ENCODE results near the gene TMEM52.
"Not testable (repeated sequence)": the region's sequence is repeated elsewhere in the genome, so short reads cannot be mapped to it uniquely, and the experiment has no call there.

TMEM52 gene

DNA sequence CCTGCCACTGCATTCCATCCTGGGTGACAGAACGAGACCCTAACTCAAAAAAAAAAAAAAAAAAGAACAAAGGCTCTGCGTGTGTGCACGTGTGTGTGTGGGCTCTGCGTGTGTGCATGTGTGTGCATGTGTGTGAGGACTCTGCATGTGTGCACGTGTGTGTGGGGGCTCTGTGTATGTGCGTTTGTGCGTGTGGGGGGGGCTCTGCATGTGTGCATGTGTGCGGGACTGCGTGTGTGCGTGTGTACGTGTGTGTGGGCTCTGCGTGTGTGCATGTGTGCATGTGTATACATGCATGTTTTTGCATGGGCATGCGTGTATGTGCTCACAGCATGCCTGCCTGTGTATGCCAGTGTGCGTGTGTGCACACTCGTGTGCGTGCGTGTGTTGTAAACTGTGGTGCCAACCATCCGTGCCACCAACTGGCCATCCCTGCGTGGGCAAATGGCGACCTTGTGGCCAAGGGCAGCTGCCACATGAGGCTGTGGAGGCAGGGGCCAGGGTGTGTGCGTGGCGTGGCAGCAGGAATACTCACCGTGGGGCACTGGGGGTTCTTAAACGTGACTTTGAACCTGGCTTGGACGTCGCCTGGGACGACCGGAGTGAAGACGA is 26.8 kb upstream of the TMEM52 start:
- no peak for DNase-seq (ENCODE audit: low spot score)

DNA sequence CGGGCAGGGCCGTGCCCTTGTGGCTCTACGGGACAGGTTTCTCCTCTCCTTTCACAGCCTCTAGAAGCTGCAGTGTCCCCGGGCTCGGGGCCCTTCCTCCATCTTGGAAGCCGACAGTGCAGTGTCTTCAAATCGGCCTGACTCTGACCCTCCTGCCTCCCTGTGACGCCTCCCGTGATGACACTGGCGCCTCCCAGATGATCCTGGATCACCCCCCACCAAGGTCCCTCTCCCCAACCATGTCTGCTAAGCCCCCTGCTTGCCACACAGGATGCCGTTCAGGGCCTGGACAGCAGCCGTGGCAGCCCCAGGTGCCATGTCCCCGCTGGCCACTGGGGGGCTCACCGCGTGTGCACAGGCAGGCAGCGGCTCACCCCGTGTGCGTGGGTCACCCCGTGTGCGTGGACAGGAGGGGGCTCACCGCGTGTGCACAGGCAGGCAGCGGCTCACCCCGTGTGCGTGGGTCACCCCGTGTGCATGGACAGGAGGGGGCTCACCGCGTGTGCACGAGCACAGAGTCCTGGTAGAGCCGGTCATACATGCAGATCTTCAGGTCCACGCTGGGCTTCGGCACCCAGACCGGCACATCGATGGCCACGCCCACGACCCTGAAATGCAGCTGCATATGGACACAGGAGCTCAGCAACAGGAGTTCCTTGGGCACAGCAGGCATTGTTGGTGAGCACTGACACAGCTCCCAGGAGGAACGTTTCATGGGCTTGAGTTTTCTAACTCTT is 24.9 kb upstream of the TMEM52 start:
- DNase-seq (ENCODE audit: low spot score) = peak; percentile 36

DNA sequence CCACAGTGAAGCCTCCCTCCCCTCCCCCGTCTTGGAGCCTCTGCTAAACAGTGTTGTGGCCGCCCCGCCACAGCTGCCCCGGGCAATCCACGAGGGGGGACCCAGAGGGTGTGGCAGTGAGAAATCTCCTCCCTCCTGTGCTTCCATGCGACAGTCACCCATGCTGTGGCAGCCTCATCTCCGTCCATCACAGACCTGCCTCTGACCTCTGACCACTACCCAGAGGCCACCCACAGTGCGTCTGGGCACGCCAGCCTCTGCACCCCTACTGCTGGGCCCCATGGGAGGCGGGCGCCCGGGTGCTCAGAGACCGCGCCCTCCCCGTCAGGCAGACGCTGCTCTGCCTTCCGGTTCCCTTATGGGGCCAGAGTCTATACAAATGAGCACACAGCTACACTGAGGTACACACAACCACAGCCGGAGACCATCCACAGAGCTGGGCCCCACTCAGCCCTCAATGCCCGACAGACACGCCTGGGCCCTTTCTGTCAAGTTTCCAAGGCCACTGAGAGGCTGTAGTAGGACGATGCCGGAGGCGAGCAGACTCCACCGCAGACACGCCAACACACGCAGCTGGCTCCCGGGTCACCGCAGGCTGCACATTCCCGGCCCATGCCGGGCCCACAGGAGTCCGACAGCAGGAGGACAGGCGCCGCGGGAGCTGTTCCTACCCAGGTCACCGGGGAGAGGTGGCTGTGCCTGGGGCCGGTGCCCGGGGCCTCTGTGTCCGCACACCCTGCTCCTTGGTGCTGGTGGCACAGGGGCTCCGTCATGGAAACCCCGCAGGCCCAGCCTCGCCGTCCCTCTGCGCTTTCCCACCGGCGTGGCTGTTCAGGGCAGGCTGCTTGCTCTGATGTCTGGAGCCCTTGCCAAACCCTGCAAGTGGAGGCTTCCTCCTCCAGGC is 23.9 kb upstream of the TMEM52 start:
- no peak for DNase-seq (ENCODE audit: low spot score)

DNA sequence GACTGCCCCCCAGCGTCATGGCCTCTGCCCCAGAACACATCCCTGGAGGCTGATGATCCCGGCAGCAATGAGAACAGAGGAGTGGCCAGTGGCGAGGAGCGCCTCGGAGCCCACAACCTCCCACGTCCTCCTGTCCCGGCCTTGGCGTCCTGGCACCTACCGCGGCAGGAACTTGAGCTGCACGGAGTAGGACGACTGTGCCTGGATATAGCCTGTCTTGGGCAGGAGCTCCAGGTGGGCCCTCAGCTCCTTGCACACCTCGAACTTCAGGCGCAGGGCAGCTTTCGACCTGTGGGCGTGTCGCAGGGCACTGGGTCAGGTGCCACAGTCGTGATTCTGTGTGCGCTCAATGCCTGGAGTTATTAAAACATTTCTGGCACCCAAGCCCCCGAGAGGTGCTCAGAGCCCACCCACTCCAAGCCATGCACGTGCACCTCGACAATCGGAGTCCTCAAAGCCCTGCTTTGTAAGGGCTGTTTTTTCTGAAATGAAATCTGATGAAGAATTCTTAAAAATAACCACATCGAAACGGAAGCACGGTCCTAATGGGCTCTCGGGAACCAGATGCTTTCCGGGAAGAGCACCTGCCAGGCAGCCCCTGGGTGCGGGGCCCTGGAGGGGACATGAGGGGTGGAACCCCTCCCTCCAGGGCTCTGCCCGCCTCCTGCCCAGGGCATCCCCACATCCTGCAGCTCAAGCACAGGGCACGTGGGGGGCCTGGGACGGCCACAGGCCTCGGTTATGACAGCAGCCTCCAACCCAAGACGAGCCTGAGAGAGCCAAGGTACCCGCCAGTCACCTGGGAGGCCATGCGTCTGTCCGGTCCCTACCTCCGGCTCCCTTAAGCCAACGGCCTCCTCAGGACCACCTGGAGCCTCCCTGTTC is 23.0 kb upstream of the TMEM52 start:
- no peak for DNase-seq (ENCODE audit: low spot score)

DNA sequence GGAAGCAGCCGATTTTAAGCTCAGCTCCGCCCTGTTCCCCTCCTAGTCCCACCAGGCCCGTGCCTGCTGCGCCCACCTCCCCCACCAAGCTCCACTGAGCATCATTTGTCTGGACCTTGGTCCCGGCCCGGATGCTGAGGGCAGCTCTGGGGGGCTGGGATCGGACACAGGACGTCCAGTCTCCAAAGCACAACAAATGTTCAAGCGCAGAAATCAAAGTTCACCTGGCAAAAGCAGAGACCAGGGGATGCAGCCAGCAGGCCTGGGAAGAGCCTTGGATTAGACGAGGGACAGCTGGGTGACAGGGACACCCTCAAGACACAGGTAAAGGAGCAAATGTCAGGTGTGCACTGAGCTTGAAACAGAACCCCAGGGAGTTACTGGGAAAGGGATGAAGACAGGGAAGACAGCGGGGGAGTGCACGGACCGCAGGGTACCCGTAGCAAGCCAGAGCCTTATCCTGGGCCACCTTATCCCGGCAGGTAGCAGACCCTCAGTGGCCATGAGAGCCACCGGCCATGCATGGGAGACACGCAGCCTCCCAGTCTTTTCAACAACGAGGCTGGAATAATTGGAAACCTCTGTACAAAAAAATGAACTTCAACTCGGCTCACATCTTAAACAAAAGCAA is 22.2 kb upstream of the TMEM52 start:
- DNase-seq (ENCODE audit: low spot score) = no peak

DNA sequence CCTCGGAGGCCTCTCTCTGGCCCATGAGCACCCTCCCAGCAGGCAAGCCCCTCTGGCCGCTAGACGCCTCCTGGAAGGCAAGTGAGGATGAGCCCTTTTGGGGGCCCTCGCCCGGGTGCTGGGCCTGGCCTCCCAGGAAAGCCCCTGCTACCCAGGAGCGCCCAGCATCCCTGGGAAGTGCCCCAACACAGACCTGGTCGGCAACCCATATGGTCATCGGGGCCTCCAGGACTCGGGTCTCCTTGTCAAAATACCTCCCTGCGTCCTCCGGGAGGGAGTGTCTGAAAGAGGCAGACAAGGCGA is 21.0 kb upstream of the TMEM52 start:
- DNase-seq (ENCODE audit: low spot score) = no peak

DNA sequence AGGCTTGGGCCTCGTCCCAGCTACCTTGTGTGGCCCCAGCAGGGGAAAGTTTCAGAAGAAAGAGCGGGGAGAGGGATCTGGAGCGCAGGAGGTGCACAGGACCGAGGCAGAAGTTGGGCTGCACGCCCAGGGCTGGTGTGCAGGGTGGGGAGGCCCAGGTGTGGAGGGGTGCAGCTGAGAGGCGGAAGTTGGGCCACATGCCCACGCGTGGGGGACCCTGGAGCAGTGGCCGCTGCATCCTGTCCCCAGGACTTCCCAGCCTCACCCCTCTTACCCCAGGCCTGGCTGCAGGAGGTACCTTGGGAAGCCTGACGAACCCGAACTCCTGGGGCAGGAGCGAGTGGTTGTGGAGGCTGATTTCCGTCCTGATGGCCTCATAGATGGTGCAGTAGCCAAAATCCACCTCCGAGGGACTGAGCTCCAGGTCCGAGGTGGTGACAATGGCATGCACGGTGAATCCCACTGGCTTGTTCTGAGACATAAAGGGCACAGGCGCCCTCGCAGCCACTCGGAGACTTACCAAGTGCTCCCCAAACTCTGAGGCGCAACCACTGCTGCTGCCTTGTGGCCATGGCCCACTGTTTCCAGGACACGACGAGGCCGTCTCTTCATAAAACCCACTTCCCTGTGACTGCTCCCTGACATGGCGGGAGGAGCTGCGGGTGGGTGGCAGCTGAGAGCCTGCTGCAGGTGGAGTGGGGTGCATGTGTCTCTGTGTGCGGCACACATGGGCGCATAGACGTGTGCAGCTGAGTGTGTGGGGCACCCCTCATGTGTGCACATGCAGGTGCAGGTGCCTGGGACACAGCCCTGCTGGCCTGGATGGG is 20.4 kb upstream of the TMEM52 start:
- DNase-seq (ENCODE audit: low spot score) = no peak

DNA sequence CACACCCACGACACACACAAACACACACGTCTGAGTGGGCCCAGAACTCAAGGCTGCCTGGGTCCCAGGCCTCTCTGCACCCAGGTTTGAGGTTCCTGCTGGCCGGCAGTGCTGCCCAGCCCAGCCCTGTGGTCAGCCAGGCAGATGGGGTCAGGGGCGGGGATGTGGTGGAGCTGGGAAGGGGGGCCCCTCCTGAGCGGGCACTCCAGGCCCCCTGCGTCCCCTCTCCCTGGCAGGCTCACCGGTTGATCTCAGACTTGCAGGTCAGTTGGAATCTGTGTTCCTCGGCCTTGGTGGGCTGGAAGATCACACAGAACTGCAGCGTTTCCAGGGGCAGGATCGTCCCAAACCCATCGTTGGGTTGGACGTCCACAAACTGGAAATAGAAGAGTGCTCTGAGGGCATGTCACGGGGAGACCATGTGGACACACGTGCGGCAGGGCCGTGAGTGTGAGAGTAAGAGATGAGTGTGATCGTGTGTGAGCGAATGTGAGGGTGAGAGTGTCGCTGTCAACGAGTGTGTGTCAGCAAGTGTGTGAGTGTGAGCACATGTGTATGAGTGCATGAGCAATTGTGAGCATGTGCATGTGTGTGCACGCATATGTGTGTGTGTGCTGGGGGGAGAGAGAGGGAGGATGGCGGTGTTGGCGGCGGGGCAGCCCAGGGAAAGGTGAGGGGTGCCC is 19.7 kb upstream of the TMEM52 start:
- no peak for DNase-seq (ENCODE audit: low spot score)

DNA sequence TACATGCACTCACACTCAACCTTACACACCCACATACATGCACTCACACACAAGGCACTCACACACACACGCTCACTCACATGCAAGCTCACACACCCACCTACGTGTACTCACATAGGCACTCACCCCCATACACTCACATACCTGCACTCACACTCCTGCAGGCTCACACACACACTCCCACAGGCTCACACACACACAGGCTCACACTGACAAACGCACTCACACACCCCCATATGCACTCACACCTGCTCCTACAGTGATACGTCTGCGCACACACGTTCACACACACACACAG is 19.1 kb upstream of the TMEM52 start:
- DNase-seq (ENCODE audit: low spot score) = no peak

DNA sequence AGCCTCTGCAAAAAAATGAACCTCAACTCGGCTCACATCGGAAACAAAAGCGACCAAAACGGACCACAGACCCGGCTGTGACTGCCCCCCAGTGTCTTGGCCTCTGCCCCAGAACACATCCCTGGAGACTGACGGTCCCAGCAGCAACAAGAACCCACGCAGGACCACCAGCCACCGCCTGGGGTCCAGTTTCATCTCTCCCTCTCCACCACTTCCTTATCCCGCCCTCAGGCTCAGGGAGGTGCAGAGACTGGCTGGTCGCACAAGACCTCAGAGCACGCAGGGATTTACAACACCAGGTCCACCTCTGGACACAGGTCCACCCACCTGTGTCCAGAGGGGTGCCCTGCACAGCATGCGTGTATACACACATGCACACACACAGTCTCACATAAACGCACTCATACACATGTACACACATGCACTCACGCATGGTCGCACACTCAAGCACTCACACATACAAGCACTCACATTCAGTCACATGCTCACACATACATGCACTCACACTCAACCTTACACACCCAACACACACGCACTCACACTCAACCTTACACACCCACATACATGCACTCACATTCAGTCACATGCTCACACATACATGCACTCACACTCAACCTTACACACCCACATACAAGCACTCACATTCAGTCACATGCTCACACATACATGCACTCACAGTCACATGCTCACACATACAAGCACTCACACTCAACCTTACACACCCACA is 18.6 kb upstream of the TMEM52 start:
- no peak for DNase-seq (ENCODE audit: low spot score)

DNA sequence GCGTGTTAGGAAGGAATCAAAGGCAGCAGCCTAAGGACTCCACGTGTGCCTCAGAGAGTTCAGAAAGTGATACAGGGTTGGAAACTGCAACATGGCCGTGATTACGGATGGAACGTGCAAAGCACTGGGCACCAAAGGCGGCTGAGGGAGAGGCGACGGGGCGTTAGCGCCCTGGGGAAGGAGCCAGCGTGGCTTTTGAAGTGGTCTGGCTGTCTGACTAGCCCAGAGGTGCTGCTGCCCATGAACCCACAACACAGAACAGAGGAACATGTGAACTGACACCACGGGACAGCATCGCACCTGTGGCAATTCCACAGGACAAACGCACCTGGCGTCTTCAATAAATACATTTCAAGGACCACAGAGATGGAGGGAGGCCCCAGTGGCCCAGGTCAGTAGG is 18.0 kb upstream of the TMEM52 start:
- DNase-seq (ENCODE audit: low spot score) = no peak

DNA sequence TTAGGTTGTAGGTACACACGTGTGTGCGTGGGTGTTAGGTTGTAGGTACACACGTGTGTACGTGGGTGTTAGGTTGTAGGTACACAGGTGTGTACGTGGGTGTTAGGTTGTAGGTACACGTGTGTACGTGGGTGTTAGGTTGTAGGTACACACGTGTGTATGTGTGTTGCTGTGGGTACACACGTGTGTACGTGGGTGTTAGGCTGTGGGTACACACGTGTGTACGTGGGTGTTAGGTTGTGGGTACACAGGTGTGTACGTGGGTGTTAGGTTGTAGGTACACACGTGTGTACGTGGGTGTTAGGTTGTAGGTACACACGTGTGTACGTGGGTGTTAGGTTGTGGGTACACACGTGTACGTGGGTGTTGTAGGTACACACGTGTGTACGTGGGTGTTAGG is 15.8 kb upstream of the TMEM52 start:
- DNase-seq (ENCODE audit: low spot score) = not testable (repeated sequence)

DNA sequence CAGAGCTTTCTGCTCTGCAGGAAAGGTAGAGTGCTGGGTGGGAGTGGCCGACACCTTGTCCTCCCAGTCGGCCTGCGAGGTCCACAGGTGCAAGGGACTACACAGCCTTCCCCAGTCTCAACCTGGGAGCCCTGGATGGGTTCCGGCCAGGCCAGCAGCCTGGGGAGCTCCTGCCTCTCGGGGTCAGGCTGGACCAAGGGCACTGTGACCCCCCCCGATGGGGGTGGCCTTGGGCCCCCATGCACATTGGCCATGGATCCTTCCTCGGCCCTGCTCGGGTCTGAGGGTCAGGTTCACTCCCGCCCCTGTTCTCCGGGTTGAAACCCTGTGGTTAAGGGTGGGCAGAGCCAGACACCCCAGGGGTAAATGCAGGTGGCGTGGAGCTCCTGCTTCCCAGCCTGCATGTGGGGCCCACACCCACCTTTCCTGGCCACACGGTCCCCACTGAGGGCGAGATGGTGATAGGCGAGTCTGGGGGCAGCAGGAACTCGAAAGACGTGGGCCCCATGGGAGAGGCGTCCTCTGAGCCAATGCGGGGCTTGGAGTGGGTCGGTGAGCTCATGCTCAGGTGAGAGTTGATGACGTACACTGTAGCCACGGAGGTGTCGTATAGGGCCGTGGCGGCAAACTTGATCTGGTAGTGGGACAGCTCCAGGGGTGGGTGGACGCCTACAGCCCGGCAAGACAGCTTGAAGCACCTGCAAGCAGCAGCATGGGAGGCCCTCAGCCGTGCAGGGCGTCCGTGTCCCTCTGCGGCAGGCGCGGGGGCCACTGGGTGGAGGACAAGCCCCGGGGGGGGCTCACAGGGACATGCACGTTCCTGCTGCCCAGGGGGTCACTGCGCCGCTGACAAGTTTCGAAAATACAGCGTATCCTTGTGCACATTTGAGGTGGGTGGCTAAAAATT is 10.8 kb upstream of the TMEM52 start:
- no peak for DNase-seq (ENCODE audit: low spot score)

DNA sequence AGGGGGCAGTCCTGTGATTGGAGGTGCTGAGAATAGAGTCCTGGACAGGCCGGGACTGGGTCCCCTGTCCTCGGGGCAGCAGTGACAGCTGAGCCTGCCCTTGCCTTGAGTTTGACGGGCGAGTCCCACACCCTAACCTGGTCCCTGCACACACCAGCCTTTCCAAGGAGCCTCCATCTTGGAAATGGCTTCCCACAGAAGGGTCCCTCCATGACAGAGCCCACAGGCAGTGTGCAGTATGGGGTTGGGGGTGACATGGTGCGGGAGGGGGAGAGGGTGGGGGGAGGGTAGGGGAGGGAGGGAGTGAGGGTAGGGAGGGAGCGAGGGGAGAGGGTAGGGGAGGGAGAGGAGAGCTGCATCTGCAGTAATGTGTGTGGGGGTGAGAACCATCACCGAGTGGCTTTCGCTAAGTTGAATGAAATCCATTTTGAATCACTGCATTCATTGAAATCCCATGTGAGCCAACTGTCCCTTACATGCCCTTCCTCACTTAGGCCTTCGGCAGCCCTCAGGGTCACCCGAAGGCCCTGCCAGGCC is 10.1 kb upstream of the TMEM52 start:
- DNase-seq (ENCODE audit: low spot score) = no peak

DNA sequence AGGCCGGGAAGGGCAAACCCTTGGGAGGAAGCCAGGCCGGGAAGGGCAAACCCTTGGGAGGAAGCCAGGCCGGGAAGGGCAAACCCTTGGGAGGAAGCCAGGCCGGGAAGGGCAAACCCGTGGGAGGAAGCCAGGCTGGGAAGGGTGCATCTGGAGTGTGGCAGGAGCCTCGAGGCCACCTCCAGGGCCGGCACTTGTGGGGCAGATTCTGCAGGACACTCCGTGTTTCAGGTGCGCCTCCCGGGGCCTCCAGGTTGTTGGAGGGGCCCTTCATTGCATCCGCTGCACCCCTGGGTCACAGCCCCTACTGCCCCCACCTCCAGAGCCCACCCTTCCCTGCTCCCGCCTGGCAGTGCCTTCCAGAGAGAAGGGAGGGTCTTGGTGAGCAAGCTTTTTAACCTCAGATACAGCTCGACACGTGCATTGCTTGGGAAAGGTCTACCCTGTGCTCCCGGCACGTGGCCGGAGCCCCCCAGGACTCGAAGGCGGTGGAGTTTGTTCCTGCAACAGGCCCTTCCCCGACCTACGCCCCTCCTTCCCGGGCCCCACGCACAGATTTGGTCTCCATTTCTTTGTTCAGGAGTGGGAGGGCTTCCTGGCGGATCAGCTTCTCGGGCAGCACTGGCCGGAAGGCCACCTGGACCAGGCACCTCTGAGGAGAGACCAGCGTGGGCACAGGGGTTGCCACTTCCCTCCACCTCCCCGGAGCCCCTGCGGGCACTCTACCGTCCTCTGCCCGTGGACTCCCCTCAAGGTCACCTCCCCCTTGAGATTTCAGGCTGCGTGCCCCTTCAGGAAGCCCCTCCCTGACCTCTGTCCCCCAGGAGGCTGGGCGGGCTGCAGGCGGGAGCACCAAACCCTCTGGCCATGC is 9.4 kb upstream of the TMEM52 start:
- DNase-seq (ENCODE audit: low spot score) = no peak

DNA sequence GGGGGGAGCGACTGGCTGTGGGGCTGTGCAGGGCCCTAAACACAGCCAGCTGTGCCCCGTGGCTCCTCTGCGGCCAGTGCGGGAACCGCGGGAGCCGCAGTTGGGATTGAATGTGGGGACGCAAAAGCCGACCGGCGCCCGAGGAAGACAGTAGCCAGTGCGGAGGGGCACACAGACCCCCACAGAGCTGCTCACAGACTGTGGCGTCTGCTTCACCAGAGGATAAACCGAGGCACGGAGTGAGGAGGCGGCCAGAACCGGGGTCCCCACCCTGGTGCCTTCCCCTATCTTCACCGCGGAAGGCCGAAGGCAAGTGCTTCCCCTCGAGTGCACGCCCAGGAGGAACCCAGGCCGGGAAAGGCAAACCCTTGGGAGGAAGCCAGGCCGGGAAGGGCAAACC is 8.7 kb upstream of the TMEM52 start:
- no peak for DNase-seq (ENCODE audit: low spot score)

DNA sequence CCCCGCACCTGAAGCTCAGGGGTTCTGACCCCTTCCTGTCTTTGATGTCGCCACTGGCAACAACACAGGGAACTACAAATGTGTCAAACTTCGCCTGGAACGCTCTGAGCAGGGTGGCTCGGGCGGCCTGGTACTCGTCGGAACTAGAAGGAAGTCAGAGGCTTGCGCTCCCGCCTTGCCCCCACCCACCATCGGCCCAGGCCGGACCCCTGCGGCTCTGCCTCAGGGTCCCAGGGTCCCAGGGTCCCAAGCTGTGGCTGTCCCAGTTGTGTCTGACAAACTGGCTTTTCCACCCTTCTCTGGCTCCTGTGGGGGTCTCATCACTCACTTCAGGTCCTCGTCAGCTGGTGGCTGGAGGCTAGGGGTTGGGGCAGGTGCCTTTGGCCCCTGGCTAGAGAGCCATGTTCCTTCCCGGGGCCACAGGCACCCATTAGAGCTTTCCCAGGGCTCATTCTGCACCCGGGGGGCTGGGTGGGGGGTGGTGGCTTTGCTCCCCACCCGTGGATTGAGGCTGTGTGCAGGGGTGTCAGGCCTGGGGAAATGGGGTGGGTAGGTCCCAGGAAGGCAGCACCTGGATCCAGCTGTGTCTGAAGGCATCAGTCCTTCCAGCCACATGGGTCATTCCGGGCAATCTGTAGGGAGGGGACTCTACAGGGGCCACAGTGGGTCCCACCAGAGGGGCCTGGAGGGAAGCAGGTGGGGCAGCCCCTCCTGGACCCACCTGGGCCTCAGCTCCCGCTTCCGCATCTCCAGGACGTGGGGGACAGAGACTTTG is 8.0 kb upstream of the TMEM52 start:
- no peak for DNase-seq (ENCODE audit: low spot score)
